ENCODE measurements around the gene TMIE.

The TMIE gene, protein sequence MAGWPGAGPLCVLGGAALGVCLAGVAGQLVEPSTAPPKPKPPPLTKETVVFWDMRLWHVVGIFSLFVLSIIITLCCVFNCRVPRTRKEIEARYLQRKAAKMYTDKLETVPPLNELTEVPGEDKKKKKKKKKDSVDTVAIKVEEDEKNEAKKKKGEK

DNA sequence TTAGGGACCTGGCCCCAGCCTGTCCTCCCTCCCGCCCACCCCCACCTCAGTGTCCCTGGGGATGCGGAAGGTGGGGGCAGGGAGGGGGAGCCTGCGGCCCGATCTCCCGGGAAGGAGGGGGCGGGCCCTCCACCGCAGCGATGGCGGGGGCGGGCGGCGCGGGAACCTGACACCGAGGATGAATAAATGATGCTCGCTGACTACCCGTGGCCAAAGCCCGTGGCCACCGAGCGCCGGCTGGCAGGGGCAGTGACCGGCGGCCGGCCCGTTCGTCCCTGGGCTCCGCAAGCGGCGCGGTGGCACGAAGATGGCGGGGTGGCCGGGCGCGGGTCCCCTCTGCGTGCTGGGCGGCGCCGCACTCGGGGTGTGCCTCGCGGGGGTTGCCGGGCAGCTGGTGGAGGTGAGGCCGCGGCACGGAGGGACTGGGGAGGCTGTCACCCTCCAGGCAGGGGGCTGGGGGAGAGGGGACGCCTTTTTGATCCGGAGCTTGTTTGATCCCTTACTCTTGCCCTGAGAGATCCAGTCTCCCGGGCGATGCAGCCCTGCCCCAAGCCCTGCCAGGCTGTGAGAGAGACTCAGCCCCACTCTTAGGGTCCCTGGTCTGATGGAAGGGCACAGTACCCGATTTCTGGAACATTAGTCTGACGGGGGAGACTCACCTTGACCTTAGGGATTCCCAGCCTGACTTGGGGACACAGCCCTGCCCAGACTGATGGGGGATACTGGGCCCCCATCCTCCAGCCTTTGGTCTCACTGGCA lies at the start of gene TMIE:
Gene TMIE, plus strand, starts transcription at position 212 of the 759 bp plus-strand sequence. Its CDS starts 96 bp downstream, at position 308.
- no peak for DNase-seq (ENCODE audit: low read depth in 2 of 2)

DNA sequence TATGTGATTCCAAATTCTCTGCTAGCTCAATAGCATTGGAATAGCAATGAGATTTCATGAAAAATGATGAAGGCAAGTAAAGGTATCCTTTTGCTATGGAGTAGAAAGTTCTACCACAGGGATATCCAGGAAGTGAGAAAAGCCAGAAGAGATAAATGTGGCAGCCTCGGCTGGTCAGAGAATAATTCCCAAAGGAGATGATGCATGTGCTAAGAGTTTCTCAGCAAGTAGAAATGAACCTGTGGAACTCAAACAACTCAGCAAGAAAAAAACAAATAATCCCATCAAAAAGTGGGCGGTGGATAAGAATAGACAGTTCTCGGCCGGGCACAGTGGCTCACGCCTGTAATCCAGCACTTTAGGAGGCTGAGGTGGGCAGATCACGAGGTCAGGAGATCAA lies 45.9 kb upstream of the TMIE start:
- no peak for DNase-seq (ENCODE audit: low read depth in 2 of 2)

DNA sequence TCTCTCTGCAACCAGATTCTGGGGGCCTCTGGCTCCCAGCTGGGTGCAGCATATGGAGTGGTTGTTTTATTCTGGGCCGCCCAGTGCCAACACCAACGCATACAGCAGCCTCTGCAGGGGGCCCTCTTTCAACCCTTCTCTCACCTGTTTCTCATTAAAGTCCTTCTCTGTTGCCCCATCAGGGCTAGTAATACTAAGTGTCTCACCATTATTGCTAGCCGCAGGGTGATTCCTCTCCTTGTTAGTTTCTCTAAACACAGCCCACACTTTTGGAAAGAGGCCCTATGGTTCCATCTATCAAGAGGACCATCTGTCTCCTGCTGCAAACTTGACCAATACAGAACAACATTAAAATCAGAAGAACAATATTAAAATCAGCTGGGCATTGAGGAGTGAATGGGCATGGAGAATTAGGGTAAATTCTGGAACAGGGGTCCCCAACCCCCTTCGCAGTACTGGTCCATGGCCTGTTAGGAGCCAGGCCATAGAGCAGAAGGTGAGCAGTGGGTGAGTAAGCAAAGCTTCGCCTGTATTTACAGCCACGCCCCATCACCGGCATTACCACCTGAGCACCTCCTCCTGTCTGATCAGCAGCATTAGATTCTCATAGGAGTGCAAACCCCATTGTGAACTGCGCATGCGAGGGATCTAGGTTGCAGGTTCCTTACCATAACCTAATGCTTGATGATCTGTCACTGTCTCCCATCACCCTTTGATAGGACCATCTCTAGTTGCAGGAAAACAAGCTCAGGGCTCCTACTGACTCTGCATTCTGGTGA lies 44.2 kb upstream of the TMIE start:
- no peak for DNase-seq (ENCODE audit: low read depth in 2 of 2)

DNA sequence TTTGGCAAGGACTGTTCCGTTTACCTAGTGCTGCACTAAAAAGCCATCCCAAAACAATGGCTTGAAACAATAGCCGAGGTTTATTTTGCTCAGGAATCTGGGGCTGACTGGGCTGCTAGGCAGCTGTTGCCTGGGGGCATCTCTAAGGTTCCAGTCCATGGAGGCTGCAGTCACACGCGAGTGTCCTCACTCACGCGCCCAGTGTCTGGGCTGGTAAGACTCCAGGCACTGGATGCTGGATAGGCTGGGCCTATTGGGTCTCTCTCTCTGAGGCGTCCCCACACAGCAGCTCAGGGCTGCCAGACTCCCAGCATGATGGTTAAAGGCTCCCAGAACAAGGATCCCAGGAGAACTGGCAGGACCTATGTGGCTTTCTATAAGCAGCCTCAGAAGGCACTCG lies 41.9 kb upstream of the TMIE start:
- DNase-seq (ENCODE audit: low read depth in 2 of 2) = no peak

DNA sequence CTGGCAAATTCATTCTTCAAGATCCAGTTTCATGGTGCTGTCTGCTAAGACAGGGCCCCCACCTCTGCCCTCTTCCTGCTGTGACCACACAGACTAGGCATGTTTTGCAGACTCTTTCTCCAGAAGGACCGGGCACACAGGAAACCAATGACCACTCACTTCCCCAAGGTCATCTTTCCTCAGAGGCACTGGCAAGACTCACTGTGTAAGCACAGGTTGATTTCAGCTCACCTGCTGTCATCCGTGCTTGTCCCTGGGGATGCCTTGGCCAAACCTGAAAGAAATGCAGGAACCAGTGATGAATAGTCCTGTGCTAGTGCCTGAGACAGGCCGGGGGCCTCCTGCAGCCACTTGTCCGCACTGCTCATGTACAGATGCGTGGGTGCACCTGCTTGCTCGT lies 41.2 kb upstream of the TMIE start:
- DNase-seq (ENCODE audit: low read depth in 2 of 2) = no peak

DNA sequence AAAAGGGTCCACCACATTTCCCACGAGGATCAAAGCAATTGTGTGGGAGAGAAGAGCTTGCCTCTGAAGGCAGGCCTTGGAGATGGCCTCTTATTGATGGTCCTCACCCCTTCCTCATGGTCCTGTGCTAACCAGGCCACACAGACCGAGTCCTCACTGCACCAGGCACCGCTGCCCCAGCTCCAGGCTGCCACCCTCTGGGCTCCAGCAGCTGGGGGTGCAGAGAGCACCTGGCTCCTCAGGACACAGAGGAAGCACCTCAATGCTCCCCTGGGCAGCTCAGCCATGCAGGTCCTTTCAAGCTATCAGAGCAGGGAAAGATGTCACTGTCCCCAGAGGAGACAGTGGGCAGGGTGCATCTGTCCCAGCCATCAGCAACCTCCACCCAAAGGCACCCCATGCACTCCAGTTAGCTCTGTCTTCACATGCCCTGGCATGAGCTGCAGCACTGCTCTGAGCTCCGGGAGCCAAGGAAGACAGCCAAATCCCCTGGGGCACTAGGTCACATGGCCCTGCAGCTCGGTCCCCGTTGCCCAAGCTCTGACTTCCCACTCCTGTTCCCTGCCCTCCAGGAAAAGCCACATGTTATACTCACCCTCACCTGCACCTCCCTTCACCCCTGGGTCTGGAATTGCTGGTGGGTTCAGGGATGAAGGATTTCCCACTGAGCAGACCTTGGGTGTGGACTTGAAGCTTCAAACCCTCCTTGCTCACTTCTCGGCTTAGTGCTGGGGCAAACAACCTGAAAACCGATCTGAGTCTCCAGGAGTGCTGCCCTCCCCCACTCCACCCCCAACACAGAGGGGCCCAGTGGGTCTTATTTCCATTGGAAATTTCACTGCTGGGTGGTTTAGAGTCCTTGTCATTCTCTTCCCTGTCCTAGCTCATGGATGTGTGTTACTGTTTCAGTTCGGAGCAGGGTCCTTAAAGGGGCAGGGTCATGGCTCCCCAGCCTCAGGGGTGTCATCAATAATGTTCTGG lies 40.4 kb upstream of the TMIE start:
- no peak for DNase-seq (ENCODE audit: low read depth in 2 of 2)

DNA sequence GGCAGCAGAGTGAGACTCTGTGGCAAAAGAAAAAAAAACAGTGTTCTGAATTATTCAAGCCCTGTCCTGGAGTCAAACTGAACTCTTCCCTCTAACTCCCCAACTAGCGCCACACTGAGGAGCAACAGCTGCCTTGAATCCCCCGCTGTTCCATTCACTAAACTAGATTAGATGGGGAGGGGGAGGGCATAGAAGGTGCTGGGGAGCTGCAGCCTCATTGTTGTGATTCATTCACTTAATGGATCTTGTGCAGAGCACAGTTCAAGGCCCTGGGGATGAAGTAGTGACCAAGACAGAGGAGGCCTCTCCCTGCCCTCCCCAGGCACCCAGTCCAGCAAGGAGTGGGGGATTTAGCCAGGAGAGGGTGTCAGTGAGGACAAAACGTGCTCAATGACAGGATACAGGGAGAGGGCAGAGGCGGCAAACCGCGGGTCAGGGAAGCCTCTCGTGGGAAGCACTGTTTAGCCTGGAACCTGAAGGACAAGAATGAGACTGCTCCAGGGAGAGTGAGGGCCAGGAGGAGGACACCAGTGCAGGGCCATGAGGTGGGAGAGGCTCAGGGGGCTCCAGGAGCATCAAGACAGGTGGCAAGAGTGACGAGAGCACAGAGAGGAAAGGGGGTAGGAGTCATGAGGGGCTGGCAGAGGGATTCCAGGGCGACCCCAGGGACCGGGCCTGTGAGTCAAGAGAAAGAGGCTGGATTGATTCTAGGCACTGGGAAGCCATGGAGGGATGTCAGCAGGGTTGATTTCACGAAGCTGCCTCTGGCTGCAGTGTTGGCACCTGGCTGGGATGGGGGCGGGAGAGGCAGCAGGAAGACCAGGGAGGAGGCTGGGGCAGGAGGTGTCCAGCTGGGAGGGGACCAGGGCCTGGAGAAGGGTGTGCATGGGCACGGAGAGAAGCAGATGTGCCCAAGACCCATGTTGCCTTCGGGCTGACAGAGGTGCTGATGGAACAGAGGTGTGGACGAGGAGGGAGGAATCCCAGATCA lies 39.1 kb upstream of the TMIE start:
- DNase-seq (ENCODE audit: low read depth in 2 of 2) = no peak

DNA sequence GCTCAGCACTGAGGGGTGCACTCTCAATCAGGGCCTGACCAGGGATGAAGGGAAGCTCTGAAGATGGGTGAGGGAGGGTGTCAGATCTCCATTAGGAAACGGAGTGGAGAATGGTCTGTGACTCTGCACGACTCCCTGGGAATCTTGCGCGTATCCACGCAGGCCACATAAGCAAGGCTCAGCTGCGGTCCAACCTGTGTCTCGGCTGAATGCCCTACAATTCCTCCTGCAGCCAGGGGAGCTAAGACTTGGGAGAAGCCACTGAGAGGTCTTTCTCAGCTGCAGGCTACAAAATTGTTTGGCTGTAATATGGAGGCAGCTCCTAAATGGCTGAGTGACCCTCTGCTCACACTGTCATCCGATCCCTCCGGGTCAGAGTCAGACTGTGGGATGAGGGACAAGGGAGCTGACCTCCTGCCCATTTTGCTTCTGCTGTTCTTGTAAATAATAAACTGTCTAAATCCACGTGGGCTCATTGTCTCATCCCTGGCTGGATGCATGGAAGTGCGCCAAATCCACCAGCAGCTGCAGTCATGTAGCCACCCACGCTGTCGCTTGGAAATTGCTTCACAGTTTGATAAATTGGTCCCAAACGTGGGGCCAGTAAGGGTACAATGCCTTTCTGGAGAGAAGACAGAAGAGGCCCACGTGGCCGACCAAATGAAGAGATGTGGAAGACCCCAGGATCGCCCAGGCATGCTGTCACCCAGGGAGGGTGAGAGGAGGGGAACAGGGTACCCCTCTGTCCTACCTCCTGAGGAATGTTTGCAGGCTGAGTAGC lies 38.2 kb upstream of the TMIE start:
- DNase-seq (ENCODE audit: low read depth in 2 of 2) = no peak

DNA sequence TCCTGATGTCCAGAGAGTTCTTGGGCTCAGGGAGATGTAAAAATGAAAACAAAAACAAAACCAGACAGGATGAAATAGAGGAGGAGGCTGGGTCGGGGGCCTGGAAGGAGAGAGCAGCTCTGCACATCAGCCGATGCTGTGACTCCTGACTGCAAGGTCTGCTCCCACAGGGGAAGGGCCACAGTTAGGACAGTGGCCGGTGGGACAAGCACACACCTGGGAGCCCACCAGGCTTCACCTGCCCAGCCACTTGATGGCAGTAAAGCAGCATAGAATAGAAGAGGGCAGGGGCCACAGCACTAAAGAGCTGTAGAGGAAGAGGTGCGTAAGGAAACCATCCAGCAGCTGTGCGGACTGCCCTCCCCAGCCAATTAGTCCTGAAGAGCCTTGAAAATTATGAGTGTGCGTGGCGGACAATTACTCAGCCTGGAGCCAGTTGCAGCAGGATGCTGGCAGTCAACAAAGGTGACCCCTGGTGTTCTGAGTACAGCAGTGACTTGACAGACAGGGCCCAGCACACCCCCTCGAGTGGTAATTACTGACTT lies 37.5 kb upstream of the TMIE start:
- DNase-seq (ENCODE audit: low read depth in 2 of 2) = no peak

DNA sequence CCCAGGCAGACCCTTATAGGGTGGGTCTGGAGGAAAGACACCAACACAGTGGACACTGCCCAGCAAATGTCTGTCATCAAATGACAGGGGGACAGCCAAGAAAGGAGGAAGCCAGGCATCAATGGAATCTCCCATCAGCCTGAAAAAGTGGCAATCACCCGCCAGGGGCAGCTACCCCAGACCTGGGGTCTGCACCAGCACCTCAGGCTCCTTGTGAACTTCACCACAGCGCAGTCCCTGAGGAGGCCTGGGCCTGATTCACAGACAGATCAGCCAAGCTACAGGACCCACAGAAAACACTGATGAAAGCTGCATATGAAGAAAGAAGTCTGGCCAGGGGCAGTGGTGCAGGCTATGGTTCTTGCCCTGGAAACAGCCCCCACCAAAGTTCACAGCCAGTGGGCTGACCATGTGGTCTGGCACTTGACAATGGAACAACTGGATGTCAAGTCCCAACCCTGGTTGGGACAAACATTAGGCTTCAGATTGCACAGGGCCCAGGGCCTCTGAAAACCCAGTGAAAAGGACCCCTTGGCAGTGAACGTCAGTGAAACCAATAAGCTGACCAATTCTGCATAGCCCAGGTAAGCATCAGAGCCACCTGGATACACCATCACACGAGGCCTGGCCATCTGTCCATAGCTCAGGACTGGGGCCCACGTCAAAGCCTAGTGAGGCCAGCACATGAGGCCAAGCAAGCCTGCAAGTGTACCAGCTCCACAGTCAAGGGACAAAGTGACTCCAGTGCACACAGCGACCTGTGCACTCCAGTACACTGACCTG lies 36.8 kb upstream of the TMIE start:
- DNase-seq (ENCODE audit: low read depth in 2 of 2) = no peak

DNA sequence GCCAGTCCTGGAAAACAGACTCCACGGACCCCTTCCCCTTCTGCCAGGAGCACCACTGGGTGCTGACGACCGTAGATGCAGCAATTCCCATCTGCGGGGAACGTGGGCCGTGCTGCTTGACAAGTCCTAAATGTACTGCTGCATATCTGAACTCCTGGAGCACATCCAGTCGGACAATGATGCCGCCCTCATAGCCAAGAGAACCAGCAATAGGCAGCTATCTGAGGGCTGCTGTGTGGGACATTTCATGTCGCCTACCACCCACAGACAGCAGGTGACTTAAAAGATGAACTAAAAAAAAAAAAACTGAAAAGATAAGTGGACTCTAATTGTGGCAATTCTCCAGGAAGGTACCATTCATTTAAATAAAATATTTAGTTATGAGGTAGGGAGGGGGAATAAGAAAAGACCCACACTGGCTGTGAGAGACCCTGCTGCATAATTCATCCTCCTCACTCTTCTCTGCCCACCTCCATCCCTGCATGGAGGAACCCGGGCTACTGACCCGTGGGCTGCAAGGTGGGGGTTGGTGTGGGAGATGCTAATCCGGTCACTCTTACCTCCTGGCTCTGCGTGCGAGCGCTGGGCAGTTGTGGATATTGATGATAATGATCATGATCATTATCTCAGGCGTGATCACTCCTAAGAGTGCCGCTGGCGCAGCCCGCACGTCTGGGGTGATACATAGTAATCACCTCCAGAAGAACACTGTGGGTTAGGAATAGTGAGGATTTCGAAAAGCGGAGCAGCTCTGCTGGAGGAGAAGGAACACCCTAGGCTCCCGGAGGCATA lies 36.0 kb upstream of the TMIE start:
- no peak for DNase-seq (ENCODE audit: low read depth in 2 of 2)

DNA sequence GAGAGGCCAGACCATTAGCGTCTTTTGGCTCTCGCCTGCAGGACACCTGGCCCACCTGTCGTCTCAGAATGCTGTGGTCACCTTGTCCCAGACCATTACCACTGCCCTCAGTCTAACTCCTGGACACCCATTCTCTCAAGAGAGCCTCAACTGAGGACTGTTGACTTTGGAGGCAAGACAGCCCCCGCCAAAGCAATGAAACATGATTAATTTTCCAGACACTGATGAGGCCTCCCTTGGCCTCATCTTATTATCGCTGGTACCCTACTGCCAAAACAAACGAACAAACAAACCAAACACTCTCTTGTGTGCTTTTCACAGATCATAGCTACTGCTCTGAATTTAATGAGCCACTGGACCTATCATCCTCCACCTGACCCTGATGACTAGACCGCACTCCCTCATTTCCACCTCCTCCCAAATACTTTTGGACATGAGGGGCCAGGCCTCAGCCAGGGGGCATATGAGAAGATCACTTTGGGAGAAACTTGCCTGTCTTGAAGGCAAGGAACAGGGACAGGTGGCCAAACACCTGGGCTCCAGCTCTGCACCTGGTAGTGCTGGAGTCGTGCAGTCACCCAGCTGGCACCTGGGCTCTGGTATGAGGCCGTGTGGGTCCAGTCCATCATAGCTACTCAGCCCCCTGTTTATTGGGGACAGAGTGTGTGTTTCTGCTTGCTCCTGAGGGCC lies 35.3 kb upstream of the TMIE start:
- DNase-seq (ENCODE audit: low read depth in 2 of 2) = no peak

DNA sequence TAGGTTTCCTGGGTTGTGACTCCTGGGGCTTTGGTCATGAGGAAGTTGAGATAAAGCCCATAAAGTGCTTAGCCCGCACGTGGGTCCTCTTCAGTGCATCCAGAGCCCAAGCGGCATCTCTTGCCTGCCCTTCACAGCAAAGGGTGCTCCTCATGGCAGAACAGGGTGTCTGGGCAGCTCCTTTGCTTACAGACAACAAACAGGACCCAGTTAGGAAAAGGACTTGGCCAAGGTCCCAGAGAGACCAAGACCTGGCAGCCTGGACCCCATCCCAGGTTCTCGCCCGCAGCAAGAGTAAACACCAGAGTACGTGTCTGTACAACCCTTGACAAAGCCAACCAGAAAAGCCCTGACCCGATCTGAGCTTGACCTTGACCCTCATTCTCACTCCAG lies 34.7 kb upstream of the TMIE start:
- DNase-seq (ENCODE audit: low read depth in 2 of 2) = no peak

DNA sequence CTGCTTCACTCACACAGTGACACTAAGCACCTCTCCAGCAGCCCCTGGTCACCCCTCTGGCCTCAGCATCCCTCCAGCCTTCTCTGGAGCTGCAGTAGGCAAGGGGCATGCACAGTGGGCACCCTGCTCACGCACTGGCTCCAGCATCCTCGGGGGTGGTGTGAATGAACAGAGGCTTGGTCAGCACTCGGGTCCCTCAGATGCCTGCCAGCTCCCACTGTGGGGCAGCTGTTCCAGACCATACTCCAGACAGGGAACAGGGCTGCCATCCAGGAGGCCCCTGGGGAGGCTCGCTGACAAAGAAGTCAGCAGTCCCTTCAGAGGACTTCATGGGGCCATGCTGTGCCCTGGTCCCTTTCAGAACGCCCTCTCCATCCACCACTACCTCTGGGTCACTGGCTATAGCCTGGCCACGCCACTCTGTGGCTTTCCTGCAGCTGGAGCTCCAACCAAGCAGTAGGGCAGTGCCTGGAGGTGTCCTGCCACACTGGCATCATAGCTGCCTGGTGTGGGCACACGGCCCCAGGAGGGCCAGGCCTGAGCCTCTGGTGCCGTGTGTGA lies 34.1 kb upstream of the TMIE start:
- no peak for DNase-seq (ENCODE audit: low read depth in 2 of 2)

DNA sequence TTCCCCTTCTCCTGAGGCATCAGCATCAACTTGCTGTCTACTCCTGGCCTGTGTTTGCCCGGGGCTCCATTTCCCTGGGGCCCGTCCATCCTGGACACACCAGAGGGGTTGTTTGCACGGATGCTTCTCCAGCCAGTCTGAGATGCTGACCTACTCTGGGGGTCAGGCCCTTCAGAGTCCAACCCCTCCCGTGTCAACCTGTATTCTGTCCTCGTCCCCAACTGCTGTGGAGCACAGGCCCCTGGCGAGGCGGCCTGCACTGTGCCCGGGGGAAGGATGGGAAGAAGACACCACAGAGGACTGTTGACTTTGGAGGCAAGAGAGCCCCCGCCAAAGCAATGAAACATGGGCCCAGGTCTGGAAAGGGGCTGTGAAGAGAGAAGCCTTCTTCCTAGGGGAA lies 33.5 kb upstream of the TMIE start:
- no peak for DNase-seq (ENCODE audit: low read depth in 2 of 2)

DNA sequence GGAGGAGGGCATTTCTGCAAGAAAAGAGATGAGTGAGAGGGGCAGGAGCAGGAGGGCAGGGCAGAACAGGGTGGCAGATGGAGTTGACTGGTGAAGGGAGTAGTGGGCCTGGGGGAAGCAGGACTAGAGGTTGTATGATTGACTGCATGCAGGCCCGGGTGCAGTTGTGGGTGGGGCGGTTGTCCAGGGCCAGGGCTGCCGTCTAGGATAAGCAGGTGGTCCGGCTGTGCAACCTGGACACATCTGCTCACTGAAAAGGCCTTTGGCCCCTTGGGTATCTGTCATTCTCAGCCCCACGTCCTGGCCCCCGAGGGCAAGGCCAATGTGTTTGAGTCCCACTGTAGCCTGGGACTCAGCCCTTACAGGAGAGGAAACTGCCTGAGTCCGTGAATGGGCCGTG lies 33.1 kb upstream of the TMIE start:
- no peak for DNase-seq (ENCODE audit: low read depth in 2 of 2)

DNA sequence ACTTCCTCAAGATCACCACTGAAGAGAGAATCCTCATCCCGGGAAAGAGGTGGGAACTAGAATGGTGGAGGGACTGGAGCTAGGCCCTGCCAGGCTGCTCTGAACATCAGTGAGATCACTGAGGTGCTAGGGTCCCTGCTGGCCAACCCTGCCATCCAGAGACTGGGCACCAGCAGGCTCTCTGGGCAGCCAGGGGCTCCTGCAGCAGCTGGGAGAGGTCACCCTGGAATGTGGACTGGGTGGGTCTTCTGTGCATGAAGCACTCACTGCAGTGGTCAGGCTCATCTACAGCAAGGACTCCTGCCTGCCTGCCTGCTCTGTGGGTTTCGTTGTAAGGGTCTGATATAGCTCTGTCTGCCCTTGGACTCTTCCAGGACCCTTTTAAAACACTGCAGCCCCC lies 32.6 kb upstream of the TMIE start:
- no peak for DNase-seq (ENCODE audit: low read depth in 2 of 2)
